ENCODE data around the gene PRDM11. TPM values are rescaled to one million over a fixed set of nuclear protein-coding genes. Genes with fewer than 3 reads are reported as not detected.

PRDM11 gene
- total RNA-seq: 3.4 and 5.7 TPM in 2 replicates

DNA sequence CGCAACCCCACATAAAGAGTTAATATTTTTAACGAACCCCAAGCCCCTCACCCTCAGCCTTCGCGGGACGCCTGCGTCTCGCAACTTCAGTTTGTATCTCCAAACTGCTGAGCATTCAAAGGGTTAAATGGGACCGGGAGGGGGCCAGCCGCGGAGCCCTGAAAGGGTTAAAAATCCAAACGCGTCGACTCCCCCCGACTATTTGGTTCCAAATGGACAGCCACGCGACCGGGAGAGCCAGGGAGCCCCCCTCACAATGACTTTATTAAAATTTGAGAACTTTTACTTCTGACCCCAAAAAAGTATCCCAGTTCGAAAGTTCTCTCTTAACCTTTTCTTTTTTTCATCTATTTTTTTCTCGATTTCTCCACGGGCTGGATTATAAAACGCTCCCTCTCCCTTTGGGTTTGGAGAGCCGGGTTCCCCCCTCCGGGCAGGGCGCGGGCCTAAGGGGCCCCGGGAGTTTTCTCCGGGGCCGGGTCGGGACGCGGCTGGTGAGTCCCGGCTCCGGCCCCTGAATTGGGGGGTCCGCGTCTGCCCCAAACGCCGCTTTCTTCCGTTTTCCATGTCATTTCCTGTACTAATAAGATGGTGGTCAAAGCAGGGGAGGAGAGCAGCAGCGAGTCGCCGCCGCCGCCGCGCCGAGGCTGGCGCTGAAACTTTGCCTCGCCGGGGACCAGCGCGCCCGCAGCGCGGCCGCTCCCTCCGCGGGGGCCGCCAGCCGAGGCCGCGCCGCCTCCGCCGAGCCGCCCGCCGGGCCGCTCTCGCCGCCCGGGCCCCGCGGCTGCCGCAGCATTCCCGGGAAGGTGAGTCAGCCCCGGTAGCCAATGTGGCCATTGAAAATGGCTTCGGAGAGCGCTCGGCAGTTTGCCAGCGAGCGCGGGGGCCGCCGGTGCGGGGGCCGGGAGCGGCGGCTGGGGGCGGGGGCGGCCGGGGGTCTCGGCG lies at the start of gene PRDM11:
Gene PRDM11 (plus strand): TSS at position 568 of the 945 bp plus-strand sequence. CDS start 35,128 bp downstream, outside the sequence.

Other genes starting within 250 kb of the PRDM11 start
- gene TP53I11, start 195.8 kb upstream of the PRDM11 start, total RNA-seq: 11.6 and 21.2 TPM in 2 replicates
- gene SYT13, start 139.7 kb downstream of the PRDM11 start, total RNA-seq: not detected in 2 replicates

Measured in placental pericyte (primary cell).